GM23338 (cell line): Measurements from ENCODE around the gene QRICH1. TPM values are rescaled to one million over a fixed set of nuclear protein-coding genes. Genes with fewer than 3 reads are reported as not detected.

Experiments used
- ATAC-seq: fragments of 200-7000 bp; cut with Tn5 transposase; 3 replicates; pipeline ENCODE4 v1.9.1; 2020
- DNase-seq: peaks from one replicate; pipeline ENCODE4 v3.0.0-alpha.2; 2015; ENCODE audit warnings: low spot score
- H2AFZ ChIP-seq: fragments of 200-600 bp; sonication (generic); 2 replicates; pipeline ENCODE4 v1.8.0; 2016; ENCODE audit warnings: antibody characterized with exemption, mild to moderate bottlenecking, moderate library complexity
- H3F3A ChIP-seq: fragments of 200-600 bp; sonication (generic); replicated peaks from 2 replicates; pipeline ENCODE4 v1.8.0; 2017; ENCODE audit warnings: antibody characterized with exemption, mixed run types, low read depth
- H3K27ac ChIP-seq: fragments of 200-600 bp; sonication (generic); 2 replicates; pipeline ENCODE4 v1.6.1; 2016; ENCODE audit warnings: low read depth
- H3K27me3 ChIP-seq: fragments of 200-600 bp; sonication (generic); 2 replicates; pipeline ENCODE4 v1.8.0; 2016; ENCODE audit warnings: mild to moderate bottlenecking, mixed run types, moderate library complexity; ENCODE audit not compliant: insufficient read depth
- H3K36me3 ChIP-seq: fragments of 200-600 bp; sonication (generic); 2 replicates; pipeline ENCODE4 v1.8.0; 2016; ENCODE audit warnings: mild to moderate bottlenecking; ENCODE audit not compliant: insufficient read depth
- H3K4me1 ChIP-seq: fragments of 200-600 bp; sonication (generic); 2 replicates; pipeline ENCODE4 v1.8.0; 2016; ENCODE audit warnings: mild to moderate bottlenecking, moderate library complexity; ENCODE audit not compliant: insufficient read depth
- H3K4me2 ChIP-seq: fragments of 200-600 bp; sonication (generic); 2 replicates; pipeline ENCODE4 v1.7.1; 2017; ENCODE audit warnings: mixed run types
- H3K4me3 ChIP-seq: fragments of 200-600 bp; sonication (generic); 2 replicates; pipeline ENCODE4 v1.6.1; 2016; ENCODE audit warnings: mixed run types
- H3K79me2 ChIP-seq: fragments of 200-600 bp; sonication (generic); replicated peaks from 2 replicates; pipeline ENCODE4 v1.8.0; 2017; ENCODE audit warnings: mild to moderate bottlenecking; ENCODE audit not compliant: insufficient read depth
- H3K9me2 ChIP-seq: fragments of 200-600 bp; sonication (generic); 2 replicates; pipeline ENCODE4 v1.8.0; 2017; ENCODE audit not compliant: insufficient read depth
- H4K20me1 ChIP-seq: fragments of 200-600 bp; sonication (generic); replicated peaks from 2 replicates; pipeline ENCODE4 v1.8.0; 2017; ENCODE audit warnings: mild to moderate bottlenecking; ENCODE audit not compliant: insufficient read depth
- H3K27ac Mint-ChIP-seq: 2 replicates; pipeline ENCODE4 v1.8.0; 2020; ENCODE audit warnings: inconsistent platforms, mild to moderate bottlenecking, moderate library complexity, mixed read lengths
- H3K27me3 Mint-ChIP-seq: 3 replicates; pipeline ENCODE4 v1.8.0; 2022; ENCODE audit warnings: low read depth, mild to moderate bottlenecking, moderate library complexity, mixed read lengths, inconsistent platforms; ENCODE audit not compliant: insufficient read depth, poor library complexity
- H3K36me3 Mint-ChIP-seq: 3 replicates; pipeline ENCODE4 v1.8.0; 2021; ENCODE audit warnings: low read depth, mild to moderate bottlenecking, inconsistent platforms, moderate library complexity, mixed read lengths
- H3K4me1 Mint-ChIP-seq: 3 replicates; pipeline ENCODE4 v1.8.0; 2020; ENCODE audit warnings: mild to moderate bottlenecking, inconsistent platforms, mixed read lengths
- H3K4me3 Mint-ChIP-seq: 3 replicates; pipeline ENCODE4 v1.8.0; 2021; ENCODE audit warnings: moderate library complexity, mild to moderate bottlenecking, inconsistent platforms, mixed read lengths
- H3K9me3 Mint-ChIP-seq: 3 replicates; pipeline ENCODE4 v1.8.0; 2020; ENCODE audit warnings: moderate library complexity, mild to moderate bottlenecking, inconsistent platforms, mixed read lengths
- CREB1 ChIP-seq: fragments of 250-450 bp; sonication (Bioruptor Pico); IDR thresholded peaks from 2 replicates; pipeline ENCODE4 v1.5.0; 2020; ENCODE audit warnings: low read depth, mild to moderate bottlenecking, moderate library complexity
- CTCF ChIP-seq, 2 experiments: fragments of 200-600 bp in 1 of 2; sonication (generic) in 1 of 2; conservative IDR thresholded peaks; 2 replicates each; pipeline versions ENCODE4 v1.5.1 to v1.6.1; 2016 to 2017; ENCODE audit warnings: antibody characterized with exemption in 2 of 2, low read depth in 2 of 2, mild to moderate bottlenecking in 2 of 2, moderate library complexity in 1 of 2
- EZH2 ChIP-seq: fragments of 200-600 bp; sonication (generic); IDR thresholded peaks from one replicate; pipeline ENCODE4 v1.8.0; 2017; ENCODE audit warnings: antibody characterized with exemption, mild to moderate bottlenecking, low read depth; ENCODE audit not compliant: unreplicated experiment
- EZH2phosphoT487 ChIP-seq: fragments of 200-600 bp; sonication (generic); IDR thresholded peaks from one replicate; pipeline ENCODE4 v1.8.1; 2018; ENCODE audit warnings: antibody characterized with exemption; ENCODE audit not compliant: unreplicated experiment
- JUNB ChIP-seq: IDR thresholded peaks from one replicate; pipeline ENCODE4 v1.6.1; 2016; ENCODE audit warnings: antibody characterized with exemption; ENCODE audit not compliant: unreplicated experiment
- NANOG ChIP-seq: IDR thresholded peaks from 2 replicates; pipeline ENCODE4 v1.6.1; 2016; ENCODE audit warnings: antibody characterized with exemption, borderline replicate concordance
- POLR2AphosphoS5 ChIP-seq: IDR thresholded peaks from 2 replicates; pipeline ENCODE4 v1.6.1; 2016; ENCODE audit warnings: antibody characterized with exemption, low read depth
- REST ChIP-seq: IDR thresholded peaks from one replicate; pipeline ENCODE4 v1.6.1; 2018; ENCODE audit warnings: antibody characterized with exemption; ENCODE audit not compliant: unreplicated experiment
- STAT1 ChIP-seq: IDR thresholded peaks from one replicate; pipeline ENCODE4 v1.6.1; 2016; ENCODE audit warnings: antibody characterized with exemption; ENCODE audit not compliant: unreplicated experiment
- ZNF114 ChIP-seq: fragments of 250-450 bp; sonication (Bioruptor Pico); IDR thresholded peaks from 2 replicates; pipeline ENCODE4 v1.5.0; 2020; ENCODE audit warnings: mild to moderate bottlenecking, moderate library complexity
- ZNF331 ChIP-seq: fragments of 250-450 bp; sonication (Bioruptor Pico); IDR thresholded peaks from 2 replicates; pipeline ENCODE4 v1.5.0; 2020; ENCODE audit warnings: low read depth, mild to moderate bottlenecking, moderate library complexity
- polyA plus RNA-seq: library from polyadenylated mRNA; unstranded; fragments of >200 nt; fragmentation: Nextera tagmentation; extraction: Ambion mirVana; gene quantifications from 2 replicates; pipeline ENCODE4 v1.2.1, GENCODE V29; 2016
- total RNA-seq: library from RNA; depleted of rRNA; stranded (reverse); fragments of >200 nt; shearing (Covaris generic); gene quantifications from 2 replicates; pipeline ENCODE4 v1.2.3, GENCODE V29; 2014
- TF ChIP-seq, protein P1 (sequence below): IDR thresholded peaks from 2 replicates; pipeline ENCODE4 v1.6.1; 2016; ENCODE audit warnings: antibody characterized with exemption
- TF ChIP-seq, protein P2 (sequence below): fragments of 250-450 bp; sonication (Bioruptor Pico); IDR thresholded peaks from 2 replicates; pipeline ENCODE4 v1.5.0; 2020; ENCODE audit warnings: mild to moderate bottlenecking, moderate library complexity

QRICH1 gene
- total and polyA plus RNA-seq, 2 experiments from 2014 or later, result 66.9 to 149 TPM

DNA sequence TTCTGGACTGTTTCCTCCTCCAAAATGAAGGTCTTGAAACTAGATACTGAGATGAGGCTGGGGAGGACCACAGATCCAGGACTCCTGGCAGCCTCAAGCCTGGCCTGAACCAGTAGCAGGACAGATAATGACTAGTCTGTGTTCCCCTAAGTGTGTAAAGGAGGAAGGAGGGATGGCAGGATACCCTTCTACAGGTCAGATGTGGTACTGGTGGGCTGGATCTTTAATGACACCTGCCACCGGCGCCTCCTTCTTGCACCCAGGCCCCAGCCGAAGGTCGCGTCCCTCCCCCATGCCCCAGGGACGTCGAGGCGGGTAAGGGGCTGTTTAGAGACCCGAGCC is 26.2 kb upstream of the QRICH1 start:
- peak overlapping the region; percentile 81; the same call in 1 of the 2 replicates for H3K27ac ChIP-seq
- H2AFZ ChIP-seq, result no peak overlapping the region
- H3K4me1 ChIP-seq, result peaks cover 4% of the 10 kb centered on the region; the same call in 1 of the 2 replicates
- Mint-ChIP-seq H3K4me1 (peaks cover 4% of the 10 kb centered on the region; the same call in 2 of the 3 replicates), H3K27ac (peak overlapping the region; percentile 81; the same call in 1 of the 2 replicates), H3K36me3 (peaks cover 40% of the 10 kb centered on the region), H3K27me3 (peaks cover 7% of the 10 kb centered on the region), H3K9me3 (no peaks in the 10 kb centered on the region; the same call in 2 of the 3 replicates), H3K4me3 (peak overlapping the region; percentile 87)
- H3F3A ChIP-seq, result peaks cover 21% of the 10 kb centered on the region
- TF ChIP-seq ZNF114 (CRISPR knock-in tag), result no peak
- TF ChIP-seq, protein P1, sequence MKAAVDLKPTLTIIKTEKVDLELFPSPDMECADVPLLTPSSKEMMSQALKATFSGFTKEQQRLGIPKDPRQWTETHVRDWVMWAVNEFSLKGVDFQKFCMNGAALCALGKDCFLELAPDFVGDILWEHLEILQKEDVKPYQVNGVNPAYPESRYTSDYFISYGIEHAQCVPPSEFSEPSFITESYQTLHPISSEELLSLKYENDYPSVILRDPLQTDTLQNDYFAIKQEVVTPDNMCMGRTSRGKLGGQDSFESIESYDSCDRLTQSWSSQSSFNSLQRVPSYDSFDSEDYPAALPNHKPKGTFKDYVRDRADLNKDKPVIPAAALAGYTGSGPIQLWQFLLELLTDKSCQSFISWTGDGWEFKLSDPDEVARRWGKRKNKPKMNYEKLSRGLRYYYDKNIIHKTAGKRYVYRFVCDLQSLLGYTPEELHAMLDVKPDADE, result no peak
- TF ChIP-seq EZH2, result no peak
- no peak for TF ChIP-seq ZNF331
- TF ChIP-seq EZH2phosphoT487, result no peak
- TF ChIP-seq CTCF (conservative IDR thresholded peaks at IDR 0.05; ENCODE audit: low read depth in 2 of 2), result no peak
- no peak for TF ChIP-seq POLR2AphosphoS5
- no peak for TF ChIP-seq CREB1 (CRISPR knock-in tag)
- TF ChIP-seq STAT1, result no peak
- no peak for TF ChIP-seq NANOG
- TF ChIP-seq JUNB, result no peak
- TF ChIP-seq REST, result no peak
- TF ChIP-seq, protein P2, sequence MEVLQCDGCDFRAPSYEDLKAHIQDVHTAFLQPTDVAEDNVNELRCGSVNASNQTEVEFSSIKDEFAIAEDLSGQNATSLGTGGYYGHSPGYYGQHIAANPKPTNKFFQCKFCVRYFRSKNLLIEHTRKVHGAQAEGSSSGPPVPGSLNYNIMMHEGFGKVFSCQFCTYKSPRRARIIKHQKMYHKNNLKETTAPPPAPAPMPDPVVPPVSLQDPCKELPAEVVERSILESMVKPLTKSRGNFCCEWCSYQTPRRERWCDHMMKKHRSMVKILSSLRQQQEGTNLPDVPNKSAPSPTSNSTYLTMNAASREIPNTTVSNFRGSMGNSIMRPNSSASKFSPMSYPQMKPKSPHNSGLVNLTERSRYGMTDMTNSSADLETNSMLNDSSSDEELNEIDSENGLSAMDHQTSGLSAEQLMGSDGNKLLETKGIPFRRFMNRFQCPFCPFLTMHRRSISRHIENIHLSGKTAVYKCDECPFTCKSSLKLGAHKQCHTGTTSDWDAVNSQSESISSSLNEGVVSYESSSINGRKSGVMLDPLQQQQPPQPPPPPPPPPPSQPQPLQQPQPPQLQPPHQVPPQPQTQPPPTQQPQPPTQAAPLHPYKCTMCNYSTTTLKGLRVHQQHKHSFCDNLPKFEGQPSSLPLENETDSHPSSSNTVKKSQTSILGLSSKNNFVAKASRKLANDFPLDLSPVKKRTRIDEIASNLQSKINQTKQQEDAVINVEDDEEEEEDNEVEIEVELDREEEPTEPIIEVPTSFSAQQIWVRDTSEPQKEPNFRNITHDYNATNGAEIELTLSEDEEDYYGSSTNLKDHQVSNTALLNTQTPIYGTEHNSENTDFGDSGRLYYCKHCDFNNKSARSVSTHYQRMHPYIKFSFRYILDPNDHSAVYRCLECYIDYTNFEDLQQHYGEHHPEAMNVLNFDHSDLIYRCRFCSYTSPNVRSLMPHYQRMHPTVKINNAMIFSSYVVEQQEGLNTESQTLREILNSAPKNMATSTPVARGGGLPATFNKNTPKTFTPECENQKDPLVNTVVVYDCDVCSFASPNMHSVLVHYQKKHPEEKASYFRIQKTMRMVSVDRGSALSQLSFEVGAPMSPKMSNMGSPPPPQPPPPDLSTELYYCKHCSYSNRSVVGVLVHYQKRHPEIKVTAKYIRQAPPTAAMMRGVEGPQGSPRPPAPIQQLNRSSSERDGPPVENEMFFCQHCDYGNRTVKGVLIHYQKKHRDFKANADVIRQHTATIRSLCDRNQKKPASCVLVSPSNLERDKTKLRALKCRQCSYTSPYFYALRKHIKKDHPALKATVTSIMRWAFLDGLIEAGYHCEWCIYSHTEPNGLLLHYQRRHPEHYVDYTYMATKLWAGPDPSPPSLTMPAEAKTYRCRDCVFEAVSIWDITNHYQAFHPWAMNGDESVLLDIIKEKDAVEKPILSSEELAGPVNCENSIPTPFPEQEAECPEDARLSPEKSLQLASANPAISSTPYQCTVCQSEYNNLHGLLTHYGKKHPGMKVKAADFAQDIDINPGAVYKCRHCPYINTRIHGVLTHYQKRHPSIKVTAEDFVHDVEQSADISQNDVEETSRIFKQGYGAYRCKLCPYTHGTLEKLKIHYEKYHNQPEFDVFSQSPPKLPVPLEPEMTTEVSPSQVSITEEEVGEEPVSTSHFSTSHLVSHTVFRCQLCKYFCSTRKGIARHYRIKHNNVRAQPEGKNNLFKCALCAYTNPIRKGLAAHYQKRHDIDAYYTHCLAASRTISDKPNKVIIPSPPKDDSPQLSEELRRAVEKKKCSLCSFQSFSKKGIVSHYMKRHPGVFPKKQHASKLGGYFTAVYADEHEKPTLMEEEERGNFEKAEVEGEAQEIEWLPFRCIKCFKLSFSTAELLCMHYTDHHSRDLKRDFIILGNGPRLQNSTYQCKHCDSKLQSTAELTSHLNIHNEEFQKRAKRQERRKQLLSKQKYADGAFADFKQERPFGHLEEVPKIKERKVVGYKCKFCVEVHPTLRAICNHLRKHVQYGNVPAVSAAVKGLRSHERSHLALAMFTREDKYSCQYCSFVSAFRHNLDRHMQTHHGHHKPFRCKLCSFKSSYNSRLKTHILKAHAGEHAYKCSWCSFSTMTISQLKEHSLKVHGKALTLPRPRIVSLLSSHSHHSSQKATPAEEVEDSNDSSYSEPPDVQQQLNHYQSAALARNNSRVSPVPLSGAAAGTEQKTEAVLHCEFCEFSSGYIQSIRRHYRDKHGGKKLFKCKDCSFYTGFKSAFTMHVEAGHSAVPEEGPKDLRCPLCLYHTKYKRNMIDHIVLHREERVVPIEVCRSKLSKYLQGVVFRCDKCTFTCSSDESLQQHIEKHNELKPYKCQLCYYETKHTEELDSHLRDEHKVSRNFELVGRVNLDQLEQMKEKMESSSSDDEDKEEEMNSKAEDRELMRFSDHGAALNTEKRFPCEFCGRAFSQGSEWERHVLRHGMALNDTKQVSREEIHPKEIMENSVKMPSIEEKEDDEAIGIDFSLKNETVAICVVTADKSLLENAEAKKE (CRISPR knock-in tag), result no peak
- H3K4me2 ChIP-seq, result peak overlapping the region; percentile 96
- peaks cover 11% of the 10 kb centered on the region for H3K36me3 ChIP-seq
- DNase-seq (peak; percentile 33), ATAC-seq (peak; percentile 10; the same call in 2 of the 3 replicates)
- peak overlapping the region; percentile 94 for H3K4me3 ChIP-seq
- H3K79me2 ChIP-seq, result peaks cover 10% of the 10 kb centered on the region
- H3K27me3 ChIP-seq, result no peaks in the 10 kb centered on the region
- no peaks in the 10 kb centered on the region for H3K9me2 ChIP-seq
- no peaks in the 10 kb centered on the region for H4K20me1 ChIP-seq
